PC-3 (cell line): ENCODE results near the gene HS3ST2. TPM values are rescaled to one million over a fixed set of nuclear protein-coding genes. Genes with fewer than 3 reads are reported as not detected.

Source experiments
- ATAC-seq: fragments of 200-7000 bp; cut with Tn5 transposase; 2 replicates; pipeline ENCODE4 v1.9.1; 2020; ENCODE audit warnings: mild to moderate bottlenecking, moderate library complexity
- BruUV-seq: library from RNA; stranded (reverse); fragments of 400-500 nt; replicated peaks from 2 replicates; lab custom pipeline; 2021; lab: Mats Ljungman, UMichigan
- CTCF ChIA-PET: fragments of 300-600 bp; sonication (Branson Sonifier 250); formaldehyde crosslinking; loops from one replicate; lab custom pipeline; 2022; ENCODE audit warnings: antibody characterized with exemption; lab: Charles Lee
- POLR2A ChIA-PET: fragments of 300-600 bp; sonication (Branson Sonifier 250); formaldehyde crosslinking; loops from one replicate; lab custom pipeline; 2022; ENCODE audit warnings: antibody characterized with exemption; ENCODE audit not compliant: unreplicated experiment; lab: Charles Lee
- DNase-seq: peaks from one replicate; pipeline ENCODE4 v3.0.0-alpha.2; 2015
- H2AFZ ChIP-seq: fragments of 300-600 bp; sonication (generic); 2 replicates; pipeline ENCODE4 v1.6.0; 2016; ENCODE audit warnings: antibody characterized with exemption, low read length
- H3F3A ChIP-seq: fragments of 300-600 bp; sonication (generic); one replicate; pipeline ENCODE4 v1.6.0; 2017; ENCODE audit warnings: antibody characterized with exemption, low read length, control low read depth, mild to moderate bottlenecking; ENCODE audit not compliant: unreplicated experiment
- H3K27ac ChIP-seq: fragments of 300-600 bp; sonication (generic); 2 replicates; pipeline ENCODE4 v1.5.1; 2016; ENCODE audit warnings: mild to moderate bottlenecking, low read length
- H3K27me3 ChIP-seq: fragments of 300-600 bp; sonication (generic); 2 replicates; pipeline ENCODE4 v1.6.1; 2016; ENCODE audit warnings: low read length, mixed read lengths
- H3K36me3 ChIP-seq: fragments of 300-600 bp; sonication (generic); 2 replicates; pipeline ENCODE4 v1.6.1; 2016; ENCODE audit warnings: low read depth, mixed run types, low read length, mixed read lengths
- H3K4me1 ChIP-seq: fragments of 300-600 bp; sonication (generic); 2 replicates; pipeline ENCODE4 v1.5.1; 2016; ENCODE audit warnings: low read length; ENCODE audit not compliant: insufficient read depth
- H3K4me2 ChIP-seq: fragments of 300-600 bp; sonication (generic); 2 replicates; pipeline ENCODE4 v1.6.0; 2016; ENCODE audit warnings: low read length
- H3K4me3 ChIP-seq: fragments of 300-600 bp; sonication (generic); 2 replicates; pipeline ENCODE4 v1.5.1; 2016; ENCODE audit warnings: mild to moderate bottlenecking, low read length, mixed read lengths
- H3K79me2 ChIP-seq: fragments of 300-600 bp; sonication (generic); 2 replicates; pipeline ENCODE4 v1.6.1; 2017; ENCODE audit warnings: low read length, mixed read lengths
- H3K9ac ChIP-seq: fragments of 300-600 bp; sonication (generic); 2 replicates; pipeline ENCODE4 v1.6.0; 2016; ENCODE audit warnings: mild to moderate bottlenecking, low read length
- H3K9me2 ChIP-seq: fragments of 300-600 bp; sonication (generic); replicated peaks from 2 replicates; pipeline ENCODE4 v1.6.1; 2016; ENCODE audit warnings: mixed run types, low read length, mixed read lengths
- H3K9me3 ChIP-seq: fragments of 300-600 bp; sonication (generic); 2 replicates; pipeline ENCODE4 v1.6.1; 2016; ENCODE audit warnings: low read length, mixed read lengths
- H4K20me1 ChIP-seq: fragments of 300-600 bp; sonication (generic); 2 replicates; pipeline ENCODE4 v1.6.1; 2016; ENCODE audit warnings: low read length, mixed read lengths
- CTCF ChIP-seq: fragments of 300-600 bp; sonication (generic); conservative IDR thresholded peaks from 2 replicates; pipeline ENCODE4 v1.5.1; 2017; ENCODE audit warnings: antibody characterized with exemption, low read depth, mild to moderate bottlenecking, low read length
- EZH2 ChIP-seq: fragments of 300-600 bp; sonication (generic); IDR thresholded peaks from one replicate; pipeline ENCODE4 v1.6.1; 2017; ENCODE audit warnings: antibody characterized with exemption, mild to moderate bottlenecking, low read length; ENCODE audit not compliant: unreplicated experiment
- EZH2phosphoT487 ChIP-seq: fragments of 300-600 bp; sonication (generic); IDR thresholded peaks from 2 replicates; pipeline ENCODE4 v1.6.1; 2018; ENCODE audit warnings: mild to moderate bottlenecking, antibody characterized with exemption, low read length, borderline replicate concordance
- intact Hi-C: fragments of 100-400 bp; cut with micrococcal nuclease; formaldehyde crosslinking; loops from 2 replicates; pipeline ENCODE4 v1.9.0; 2023
- total RNA-seq: library from RNA; depleted of rRNA; stranded (reverse); fragments of >200 nt; gene quantifications from 2 replicates; pipeline ENCODE4 v1.2.3, GENCODE V29; 2014

HS3ST2 gene
- total RNA-seq, 1 experiment from 2014 or later = not detected

- Histone ChIP-seq H3K27ac (no peak overlapping the region), H4K20me1 (no peaks in the 10 kb centered on the region), H3K36me3 (no peaks in the 10 kb centered on the region), H3K4me1 (no peaks in the 10 kb centered on the region), H2AFZ (no peak overlapping the region), H3K27me3 (0 out of 2 replicates have a peak, but pooled peaks cover 7% of the 10 kb centered on the region), H3K9me3 (no peaks in the 10 kb centered on the region), H3K9me2 (no peaks in the 10 kb centered on the region), H3K9ac (no peak overlapping the region), H3F3A (no peaks in the 10 kb centered on the region), H3K79me2 (no peaks in the 10 kb centered on the region), H3K4me3 (no peak overlapping the region), H3K4me2 (no peak overlapping the region)
- no peak for DNase-seq
- CTCF ChIA-PET = no interaction called here
- TF ChIP-seq EZH2phosphoT487 (no peak), EZH2 (no peak), CTCF (no peak)
- BruUV-seq = no TSS peak
- POLR2A ChIA-PET = no interaction called here
- ATAC-seq = no peak
- intact Hi-C loops = no loop called here
These were observed 128.8 kb downstream of the HS3ST2 start for GRCh38 chr16:22942811-22943210.

GRCh38 chr16:22945361-22945760, 131.4 kb downstream of the HS3ST2 start:
- Histone ChIP-seq H3K27ac (no peak overlapping the region), H2AFZ (no peak overlapping the region), H3K4me3 (no peak overlapping the region), H3K4me1 (no peaks in the 10 kb centered on the region), H3K9me2 (no peaks in the 10 kb centered on the region), H3K4me2 (no peak overlapping the region), H3K27me3 (0 out of 2 replicates have a peak, but pooled peaks cover 7% of the 10 kb centered on the region), H3K9me3 (no peaks in the 10 kb centered on the region), H3K79me2 (no peaks in the 10 kb centered on the region), H3K9ac (no peak overlapping the region), H3F3A (no peaks in the 10 kb centered on the region), H3K36me3 (no peaks in the 10 kb centered on the region), H4K20me1 (no peaks in the 10 kb centered on the region)
- DNase-seq (no peak), ATAC-seq (no peak)
- no peak for TF ChIP-seq EZH2
- no peak for TF ChIP-seq CTCF
- no peak for TF ChIP-seq EZH2phosphoT487
- ChIA-PET POLR2A (no interaction called here), CTCF (no interaction called here)
- BruUV-seq = no TSS peak
- intact Hi-C loops = no loop called here

- intact Hi-C loops = no loop called here
- DNase-seq (no peak), ATAC-seq (no peak)
- CTCF ChIA-PET = no interaction called here
- no peaks in the 10 kb centered on the region for H3K79me2 ChIP-seq
- no peaks in the 10 kb centered on the region for H4K20me1 ChIP-seq
- H3K4me1 ChIP-seq = no peaks in the 10 kb centered on the region
- no peaks in the 10 kb centered on the region for H3K9me3 ChIP-seq
- H3K9ac ChIP-seq = no peak overlapping the region
- H3K27ac ChIP-seq = no peak overlapping the region
- POLR2A ChIA-PET = no interaction called here
- H3K4me2 ChIP-seq = no peak overlapping the region
- BruUV-seq = no TSS peak
- no peak for TF ChIP-seq EZH2
- no peak for TF ChIP-seq EZH2phosphoT487
- TF ChIP-seq CTCF = no peak
- no peaks in the 10 kb centered on the region for H3K36me3 ChIP-seq
- H3K27me3 ChIP-seq = 0 out of 2 replicates have a peak, but pooled peaks cover 7% of the 10 kb centered on the region
- H3F3A ChIP-seq = no peaks in the 10 kb centered on the region
- H3K9me2 ChIP-seq = no peaks in the 10 kb centered on the region
- no peak overlapping the region for H3K4me3 ChIP-seq
- no peak overlapping the region for H2AFZ ChIP-seq
These were observed 132.5 kb downstream of the HS3ST2 start for GRCh38 chr16:22946433-22946832.
